Measurements from ENCODE around the gene INCENP.

The INCENP gene

GRCh38 chr11:62145261-62145871 is 21.6 kb downstream of the INCENP start:
- TF ChIP-seq CTCF (IDR thresholded peaks at IDR 0.05; ENCODE audit: low read depth, low read length, missing control alignments): no peak
- in situ Hi-C loops (cut with HindIII; ENCODE audit: low sequenced_read_pairs): no loop called here
- H3K4me3 ChIP-seq (ENCODE audit: low read depth, low read length): no peak overlapping the region
- no peak for DNase-seq (ENCODE audit: low read depth)

DNA sequence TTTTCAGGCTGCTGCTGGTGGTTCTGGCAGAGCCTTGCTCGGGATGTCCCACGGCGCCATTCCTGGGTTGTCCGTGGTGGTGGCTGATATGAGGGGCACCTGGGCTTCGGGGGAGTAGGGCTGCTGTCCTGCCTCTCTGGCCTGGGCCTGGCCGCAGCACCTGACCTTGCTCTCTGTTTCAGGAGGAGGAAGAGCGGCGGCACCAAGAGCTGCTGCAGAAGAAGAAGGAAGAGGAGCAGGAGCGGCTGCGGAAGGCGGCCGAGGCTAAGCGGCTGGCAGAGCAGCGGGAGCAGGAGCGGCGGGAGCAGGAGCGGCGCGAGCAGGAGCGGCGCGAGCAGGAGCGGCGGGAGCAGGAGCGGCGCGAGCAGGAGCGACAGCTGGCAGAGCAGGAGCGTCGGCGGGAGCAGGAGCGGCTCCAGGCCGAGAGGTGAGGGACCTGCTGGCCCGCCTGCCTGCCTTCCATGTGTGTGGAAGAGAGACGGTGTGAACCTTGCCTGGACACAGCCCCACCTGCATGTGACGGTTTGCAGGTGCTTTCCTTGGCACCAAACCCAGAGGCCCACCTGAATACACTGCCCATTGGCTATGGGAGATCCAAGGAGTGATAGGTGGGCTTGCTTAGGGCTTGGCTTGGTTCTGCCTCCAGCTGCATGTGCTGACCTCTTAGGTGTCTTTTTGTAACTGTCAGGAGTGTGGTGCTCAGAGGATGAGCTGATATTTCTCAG is 22.8 kb downstream of the INCENP start:
- in situ Hi-C loops (cut with HindIII; ENCODE audit: low sequenced_read_pairs): no loop called here
- no peak for DNase-seq (ENCODE audit: low read depth)
- no peak for TF ChIP-seq CTCF (IDR thresholded peaks at IDR 0.05; ENCODE audit: low read depth, low read length, missing control alignments)
- no peak overlapping the region for H3K4me3 ChIP-seq (ENCODE audit: low read depth, low read length)

- no peak for DNase-seq (ENCODE audit: low read depth)
- TF ChIP-seq CTCF (IDR thresholded peaks at IDR 0.05; ENCODE audit: low read depth, low read length, missing control alignments): no peak
- in situ Hi-C loops (cut with HindIII; ENCODE audit: low sequenced_read_pairs): no loop called here
- H3K4me3 ChIP-seq (ENCODE audit: low read depth, low read length): no peak overlapping the region
Measured at GRCh38 chr11:62147545-62147944, 23.7 kb downstream of the INCENP start.

DNA sequence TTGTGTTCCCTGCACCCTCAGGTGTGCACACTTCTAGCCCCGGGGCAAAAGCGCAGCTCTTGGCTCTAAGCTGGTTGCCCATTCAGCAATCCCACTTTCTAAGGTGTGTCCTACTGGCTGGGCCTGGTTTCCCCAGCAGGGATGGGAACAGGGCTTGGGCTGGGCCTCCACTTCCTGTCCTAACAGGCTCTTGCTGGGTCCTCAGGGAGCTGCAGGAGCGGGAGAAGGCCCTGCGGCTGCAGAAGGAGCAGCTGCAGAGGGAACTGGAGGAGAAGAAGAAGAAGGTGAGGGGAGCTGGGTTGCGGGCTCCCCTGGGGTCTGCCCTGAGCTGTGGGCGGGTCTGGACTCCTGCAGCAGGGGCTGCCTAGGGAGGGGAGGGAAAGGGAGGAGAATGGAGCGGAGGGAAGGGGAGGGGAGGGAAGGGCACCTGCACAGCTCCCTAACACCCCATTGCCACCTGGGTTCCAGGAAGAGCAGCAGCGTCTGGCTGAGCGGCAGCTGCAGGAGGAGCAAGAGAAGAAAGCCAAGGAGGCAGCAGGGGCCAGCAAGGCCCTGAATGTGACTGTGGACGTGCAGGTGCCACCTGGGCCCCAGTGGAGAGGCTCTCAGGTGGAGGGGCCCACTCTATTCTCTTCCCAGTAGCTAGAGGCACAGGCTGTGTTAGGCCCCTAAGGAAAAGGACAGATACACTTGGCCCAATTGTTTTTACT is 24.6 kb downstream of the INCENP start:
- no peak overlapping the region for H3K4me3 ChIP-seq (ENCODE audit: low read depth, low read length)
- DNase-seq (ENCODE audit: low read depth): no peak
- in situ Hi-C loops (cut with HindIII; ENCODE audit: low sequenced_read_pairs): no loop called here
- no peak for TF ChIP-seq CTCF (IDR thresholded peaks at IDR 0.05; ENCODE audit: low read depth, low read length, missing control alignments)

DNA sequence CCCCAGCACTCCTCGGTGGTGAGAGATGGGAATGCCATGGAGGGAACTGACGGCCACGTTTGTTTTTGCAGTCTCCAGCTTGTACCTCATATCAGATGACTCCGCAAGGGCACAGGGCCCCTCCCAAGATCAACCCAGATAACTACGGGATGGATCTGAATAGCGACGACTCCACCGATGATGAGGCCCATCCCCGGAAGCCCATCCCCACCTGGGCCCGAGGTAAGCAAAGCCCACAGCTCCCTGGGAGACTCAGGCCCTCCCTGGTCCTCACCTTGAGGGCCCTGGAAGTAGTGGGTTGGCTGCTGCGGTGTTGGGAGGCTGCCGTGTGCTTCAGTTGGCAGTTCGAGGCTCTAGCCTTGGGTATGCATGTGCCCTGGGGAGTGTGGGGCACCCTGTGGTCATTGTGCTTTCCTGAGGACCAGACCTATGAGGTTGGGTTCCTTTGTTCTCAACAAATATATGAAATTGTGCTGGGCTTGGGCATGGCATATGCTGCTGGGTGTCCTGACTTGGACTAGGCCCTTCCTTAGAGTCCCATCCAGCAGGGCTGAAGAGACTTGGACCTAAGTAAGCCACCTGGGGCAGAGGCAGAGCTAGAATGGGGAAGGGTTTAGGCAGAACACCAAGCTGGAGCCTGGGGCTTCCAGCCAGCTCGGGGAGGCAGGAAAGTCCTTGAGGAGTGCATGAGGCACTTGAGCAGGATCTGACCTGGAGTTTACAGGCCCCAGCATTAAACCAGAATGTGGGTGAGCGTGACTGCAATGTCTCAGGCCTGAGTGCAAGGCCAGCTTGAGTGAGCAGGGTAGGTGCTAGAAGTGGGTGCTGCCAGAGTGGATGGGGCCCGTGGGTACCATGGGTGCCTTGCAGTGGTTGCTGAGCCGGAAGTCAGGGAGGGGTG is 26.4 kb downstream of the INCENP start:
- in situ Hi-C loops (cut with HindIII; ENCODE audit: low sequenced_read_pairs): no loop called here
- no peak for DNase-seq (ENCODE audit: low read depth)
- H3K4me3 ChIP-seq (ENCODE audit: low read depth, low read length): no peak overlapping the region
- no peak for TF ChIP-seq CTCF (IDR thresholded peaks at IDR 0.05; ENCODE audit: low read depth, low read length, missing control alignments)
